Measurements from ENCODE around the gene COL25A1.
"Not testable (repeated sequence)": the region's sequence is repeated elsewhere in the genome, so short reads cannot be mapped to it uniquely, and the experiment has no call there.

The COL25A1 gene

GRCh38 chr4:109123951-109124350, 178.5 kb downstream of the COL25A1 start:
- DNase-seq (ENCODE audit: low read depth), result no peak

GRCh38 chr4:109121561-109121960, 180.9 kb downstream of the COL25A1 start:
- DNase-seq (ENCODE audit: low read depth), result no peak

- DNase-seq (ENCODE audit: low read depth), result no peak
Measured at GRCh38 chr4:109119852-109120251, 182.6 kb downstream of the COL25A1 start.

GRCh38 chr4:109118635-109119034, 183.8 kb downstream of the COL25A1 start:
- DNase-seq (ENCODE audit: low read depth), result no peak

GRCh38 chr4:109114501-109114900, 188.0 kb downstream of the COL25A1 start:
- DNase-seq (ENCODE audit: low read depth), result no peak

- no peak for DNase-seq (ENCODE audit: low read depth)
Measured at GRCh38 chr4:109113521-109113920, 188.9 kb downstream of the COL25A1 start.

- no peak for DNase-seq (ENCODE audit: low read depth)
Measured at GRCh38 chr4:109111031-109111430, 191.4 kb downstream of the COL25A1 start.

- DNase-seq (ENCODE audit: low read depth), result not testable (repeated sequence)
Measured at GRCh38 chr4:109108215-109108614, 194.2 kb downstream of the COL25A1 start.

GRCh38 chr4:109094056-109094455, 208.4 kb downstream of the COL25A1 start:
- peak; percentile 28 for DNase-seq (ENCODE audit: low read depth)

- DNase-seq (ENCODE audit: low read depth), result no peak
Measured at GRCh38 chr4:109091727-109092409, 210.6 kb downstream of the COL25A1 start.

GRCh38 chr4:109083911-109084310, 218.5 kb downstream of the COL25A1 start:
- no peak for DNase-seq (ENCODE audit: low read depth)

- DNase-seq (ENCODE audit: low read depth), result no peak
Measured at GRCh38 chr4:109079731-109080130, 222.7 kb downstream of the COL25A1 start.

- DNase-seq (ENCODE audit: low read depth), result no peak
Measured at GRCh38 chr4:109079201-109079600, 223.3 kb downstream of the COL25A1 start.

- peak; percentile 91 for DNase-seq (ENCODE audit: low read depth)
Measured at GRCh38 chr4:109078724-109079123, 223.7 kb downstream of the COL25A1 start.

- DNase-seq (ENCODE audit: low read depth), result no peak
Measured at GRCh38 chr4:109077505-109077904, 225.0 kb downstream of the COL25A1 start.

GRCh38 chr4:109076709-109077108, 225.7 kb downstream of the COL25A1 start:
- DNase-seq (ENCODE audit: low read depth), result not testable (repeated sequence)

GRCh38 chr4:109075621-109076020, 226.8 kb downstream of the COL25A1 start:
- DNase-seq (ENCODE audit: low read depth), result no peak

- DNase-seq (ENCODE audit: low read depth), result peak; percentile 78
Measured at GRCh38 chr4:109072595-109072994, 229.9 kb downstream of the COL25A1 start.

- not testable (repeated sequence) for DNase-seq (ENCODE audit: low read depth)
Measured at GRCh38 chr4:109070677-109071076, 231.8 kb downstream of the COL25A1 start.

GRCh38 chr4:109067508-109068235, 234.8 kb downstream of the COL25A1 start:
- DNase-seq (ENCODE audit: low read depth), result peak; percentile 54

- peak; percentile 65 for DNase-seq (ENCODE audit: low read depth)
Measured at GRCh38 chr4:109065006-109065405, 237.5 kb downstream of the COL25A1 start.

GRCh38 chr4:109053257-109053656, 249.2 kb downstream of the COL25A1 start:
- no peak for DNase-seq (ENCODE audit: low read depth)

- DNase-seq (ENCODE audit: low read depth), result no peak
Measured at GRCh38 chr4:109052821-109053220, 249.6 kb downstream of the COL25A1 start.

- no peak for DNase-seq (ENCODE audit: low read depth)
Measured at GRCh38 chr4:109051054-109051453, 251.4 kb downstream of the COL25A1 start.
